ENCODE results near the gene RO60. TPM values are rescaled to one million over a fixed set of nuclear protein-coding genes. Genes with fewer than 3 reads are reported as not detected.

The RO60 gene
- total and polyA plus RNA-seq, 5 experiments from 2014 or later = 67.5 to 128 (median 89.4) TPM

GRCh38 chr1:193094112-193094511 is 34.7 kb downstream of the RO60 start:
- Mint-ChIP-seq H3K27ac (peak overlapping the region in 2 of 10 donors; percentile 11 to 24), H3K9me3 (no peaks in the 10 kb centered on the region), H3K36me3 (peaks cover 0 to 65% (median 10%) of the 10 kb centered on the region in 3 donors), H3K4me1 (no peaks in the 10 kb centered on the region), H3K27me3 (no peaks in the 10 kb centered on the region), H3K4me3 (no peak overlapping the region)
- ATAC-seq (no peak), DNase-seq (no peak)
- POLR2A ChIA-PET = no interaction called here

GRCh38 chr1:193102662-193103061 is 43.2 kb downstream of the RO60 start:
- DNase-seq = no peak
- H3K27me3 Mint-ChIP-seq = no peaks in the 10 kb centered on the region
- no peaks in the 10 kb centered on the region for H3K9me3 Mint-ChIP-seq

GRCh38 chr1:193103759-193104501 is 44.5 kb downstream of the RO60 start:
- peaks cover 6 to 26% (median 23%) of the 10 kb centered on the region in 4 donors for H3K4me1 Mint-ChIP-seq
- DNase-seq (no peak), ATAC-seq (no peak)
- POLR2A ChIA-PET = interaction anchor here (0.9 to 2.6 kb wide), 4 partner anchors 16 to 294 kb away, joined by 3 to 21 read pairs (median 6); partner anchors contain the start of genes CDC73, RO60 and UCHL5
- H3K9me3 Mint-ChIP-seq = no peaks in the 10 kb centered on the region
- no peaks in the 10 kb centered on the region for H3K27me3 Mint-ChIP-seq
- H3K4me3 Mint-ChIP-seq = peak overlapping the region; percentile 87 to 98 (median 92)
- H3K27ac Mint-ChIP-seq = peak overlapping the region; percentile 22 to 96 (median 74)
- H3K36me3 Mint-ChIP-seq = peaks cover 0 to 18% (median 2%) of the 10 kb centered on the region in 3 donors

More at GRCh38 chr1:193102662-193103061, 43.2 kb downstream of the RO60 start:
- H3K4me3 Mint-ChIP-seq = peak overlapping the region in 2 of 10 donors; percentile 14 to 92
- H3K27ac Mint-ChIP-seq = no peak overlapping the region
- peaks cover 6 to 26% (median 23%) of the 10 kb centered on the region in 4 donors for H3K4me1 Mint-ChIP-seq
- POLR2A ChIA-PET = no interaction called here
- ATAC-seq = no peak
- H3K36me3 Mint-ChIP-seq = peaks cover 0 to 30% (median 2%) of the 10 kb centered on the region in 3 donors

- ATAC-seq (peak; percentile 24 to 39), DNase-seq (peak in 4 of 10 donors; percentile 6 to 29 (median 8))
- POLR2A ChIA-PET = interaction anchor here (0.9 to 2.6 kb wide), 4 partner anchors 16 to 295 kb away, joined by 3 to 21 read pairs (median 6); partner anchors contain the start of genes CDC73, RO60 and UCHL5
- peak overlapping the region; percentile 22 to 96 (median 91) for H3K27ac Mint-ChIP-seq
- H3K4me3 Mint-ChIP-seq = peak overlapping the region; percentile 87 to 98 (median 92)
- peaks cover 6 to 26% (median 23%) of the 10 kb centered on the region in 4 donors for H3K4me1 Mint-ChIP-seq
- H3K36me3 Mint-ChIP-seq = peaks cover 0 to 13% (median 2%) of the 10 kb centered on the region in 3 donors
- no peaks in the 10 kb centered on the region for H3K9me3 Mint-ChIP-seq
- H3K27me3 Mint-ChIP-seq = no peaks in the 10 kb centered on the region
These were observed 45.1 kb downstream of the RO60 start for GRCh38 chr1:193104502-193104906.

- ATAC-seq = peak; percentile 94 to 95
- no peaks in the 10 kb centered on the region for H3K9me3 Mint-ChIP-seq
- H3K4me1 Mint-ChIP-seq = peaks cover 6 to 26% (median 23%) of the 10 kb centered on the region in 4 donors
- peak within 1 kb of the TSS; percentile 87 to 98 (median 92) for H3K4me3 Mint-ChIP-seq
- POLR2A ChIA-PET = interaction anchor here (0.9 to 2.6 kb wide), 3 partner anchors 17 to 296 kb away, joined by 4 to 21 read pairs (median 8); partner anchors contain the start of genes CDC73, RO60 and UCHL5
- H3K27me3 Mint-ChIP-seq = no peaks in the 10 kb centered on the region
- H3K36me3 Mint-ChIP-seq = peaks cover 0 to 6% (median 0%) of the 10 kb centered on the region in 3 donors
- peak; percentile 40 to 84 (median 54) for DNase-seq
- H3K27ac Mint-ChIP-seq = peak within 1 kb of the TSS; percentile 22 to 96 (median 91)
These were observed 45.8 kb downstream of the RO60 start, which contains the start of gene GLRX2 for GRCh38 chr1:193104907-193105820. GLRX2 (minus strand) TSS chr1:193105414; CDS start chr1:193105382, 32 bp downstream.

- Mint-ChIP-seq H3K4me3 (peak overlapping the region; percentile 87 to 97 (median 88)), H3K4me1 (peaks cover 6 to 26% (median 23%) of the 10 kb centered on the region in 4 donors), H3K9me3 (no peaks in the 10 kb centered on the region), H3K36me3 (no peaks in the 10 kb centered on the region), H3K27me3 (no peaks in the 10 kb centered on the region), H3K27ac (peak overlapping the region in 9 of 10 donors; percentile 5 to 96 (median 78))
- DNase-seq = no peak
- no peak for ATAC-seq
- POLR2A ChIA-PET = interaction anchor here (2.6 kb wide), 1 partner anchor 16 kb away, joined by 21 read pairs; the partner anchor contains the start of gene CDC73
These were observed 46.4 kb downstream of the RO60 start for GRCh38 chr1:193105821-193106177.

- POLR2A ChIA-PET = interaction anchor here (2.3 kb wide), 1 partner anchor 14 kb away, joined by 14 read pairs; the partner anchor contains the start of gene CDC73
- DNase-seq = no peak
- Mint-ChIP-seq H3K9me3 (no peaks in the 10 kb centered on the region), H3K27me3 (no peaks in the 10 kb centered on the region), H3K4me3 (no peak overlapping the region), H3K27ac (peak overlapping the region in 1 of 10 donors; percentile 32), H3K4me1 (peaks cover 4 to 19% (median 11%) of the 10 kb centered on the region in 4 donors), H3K36me3 (no peaks in the 10 kb centered on the region)
- ATAC-seq = no peak
These were observed 49.1 kb downstream of the RO60 start for GRCh38 chr1:193108471-193108870.

Other genes starting within 250 kb of the RO60 start
- 10 to 100 TPM; 33.2 to 42.1 TPM for gene UCHL5, start 252 bp upstream of the RO60 start, total RNA-seq
- gene UCHL5, start 252 bp upstream of the RO60 start, polyA plus RNA-seq = 10 to 100 TPM; 52.7 to 65.5 (median 63.8) TPM
- gene GLRX2, start 45.8 kb downstream of the RO60 start, total RNA-seq = 10 to 100 TPM; 14.7 to 15.9 TPM
- 10 to 100 TPM in 1 of 3 donors, 1 to 10 TPM in 2; 7.0 to 12.8 (median 9.4) TPM for gene GLRX2, start 45.8 kb downstream of the RO60 start, polyA plus RNA-seq
- gene CDC73, start 62.4 kb downstream of the RO60 start, total RNA-seq = 10 to 100 TPM; 63.4 to 63.5 TPM
- 10 to 100 TPM; 50.5 to 67.0 (median 55.0) TPM for gene CDC73, start 62.4 kb downstream of the RO60 start, polyA plus RNA-seq
- gene B3GALT2, start 127.0 kb downstream of the RO60 start, total RNA-seq = under 1 TPM; 0.62 to 0.93 TPM
- gene B3GALT2, start 127.0 kb downstream of the RO60 start, polyA plus RNA-seq = under 1 TPM in 1 of 3 donors, not detected in 2; 0.07 TPM